Measurements from ENCODE around the gene PHLDA2.
"Not testable (repeated sequence)": the region's sequence is repeated elsewhere in the genome, so short reads cannot be mapped to it uniquely, and the experiment has no call there.

Gene PHLDA2

DNA sequence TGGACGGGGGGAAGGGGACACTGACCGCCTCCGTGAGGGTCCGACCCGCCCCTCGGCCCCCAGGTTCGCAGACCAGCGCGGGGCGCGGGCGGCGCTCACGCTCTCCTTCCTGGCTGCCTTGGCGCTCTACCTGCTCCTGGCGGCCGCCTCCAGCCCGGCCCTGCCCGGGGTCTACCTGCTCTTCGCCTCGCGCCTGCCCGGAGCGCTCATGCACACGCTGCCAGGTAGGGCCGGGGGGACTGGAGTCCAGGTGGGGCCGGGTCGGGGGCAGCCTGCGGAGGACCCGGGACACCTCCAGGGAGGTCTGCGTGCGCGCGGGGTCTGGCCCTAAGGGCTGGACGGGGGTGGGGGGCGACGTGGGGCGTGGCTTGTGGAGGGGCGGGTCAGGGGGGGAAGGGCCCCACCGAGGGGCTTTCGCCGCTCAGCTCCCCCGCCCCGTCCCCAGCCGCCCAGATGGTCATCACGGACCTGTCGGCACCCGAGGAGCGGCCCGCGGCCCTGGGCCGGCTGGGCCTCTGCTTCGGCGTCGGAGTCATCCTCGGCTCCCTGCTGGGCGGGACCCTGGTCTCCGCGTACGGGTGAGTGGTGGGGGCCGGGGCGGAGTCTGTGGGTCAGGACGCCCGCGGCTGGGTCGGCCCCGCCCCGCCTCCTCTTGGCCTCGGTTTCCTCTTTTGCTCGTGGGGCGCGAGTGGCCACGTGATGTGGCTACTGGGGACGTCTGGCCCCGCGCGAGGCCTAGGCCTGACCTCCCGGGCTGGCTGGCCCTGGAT is 19.9 kb downstream of the PHLDA2 start:
- in situ Hi-C loops (cut with HindIII; ENCODE audit: low pct_ligation_motif_present, low sequenced_read_pairs), result no loop called here
- TF ChIP-seq, protein P1, sequence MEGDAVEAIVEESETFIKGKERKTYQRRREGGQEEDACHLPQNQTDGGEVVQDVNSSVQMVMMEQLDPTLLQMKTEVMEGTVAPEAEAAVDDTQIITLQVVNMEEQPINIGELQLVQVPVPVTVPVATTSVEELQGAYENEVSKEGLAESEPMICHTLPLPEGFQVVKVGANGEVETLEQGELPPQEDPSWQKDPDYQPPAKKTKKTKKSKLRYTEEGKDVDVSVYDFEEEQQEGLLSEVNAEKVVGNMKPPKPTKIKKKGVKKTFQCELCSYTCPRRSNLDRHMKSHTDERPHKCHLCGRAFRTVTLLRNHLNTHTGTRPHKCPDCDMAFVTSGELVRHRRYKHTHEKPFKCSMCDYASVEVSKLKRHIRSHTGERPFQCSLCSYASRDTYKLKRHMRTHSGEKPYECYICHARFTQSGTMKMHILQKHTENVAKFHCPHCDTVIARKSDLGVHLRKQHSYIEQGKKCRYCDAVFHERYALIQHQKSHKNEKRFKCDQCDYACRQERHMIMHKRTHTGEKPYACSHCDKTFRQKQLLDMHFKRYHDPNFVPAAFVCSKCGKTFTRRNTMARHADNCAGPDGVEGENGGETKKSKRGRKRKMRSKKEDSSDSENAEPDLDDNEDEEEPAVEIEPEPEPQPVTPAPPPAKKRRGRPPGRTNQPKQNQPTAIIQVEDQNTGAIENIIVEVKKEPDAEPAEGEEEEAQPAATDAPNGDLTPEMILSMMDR (IDR thresholded peaks at IDR 0.05; ENCODE audit: low read depth, low read length, missing control alignments), result no peak

DNA sequence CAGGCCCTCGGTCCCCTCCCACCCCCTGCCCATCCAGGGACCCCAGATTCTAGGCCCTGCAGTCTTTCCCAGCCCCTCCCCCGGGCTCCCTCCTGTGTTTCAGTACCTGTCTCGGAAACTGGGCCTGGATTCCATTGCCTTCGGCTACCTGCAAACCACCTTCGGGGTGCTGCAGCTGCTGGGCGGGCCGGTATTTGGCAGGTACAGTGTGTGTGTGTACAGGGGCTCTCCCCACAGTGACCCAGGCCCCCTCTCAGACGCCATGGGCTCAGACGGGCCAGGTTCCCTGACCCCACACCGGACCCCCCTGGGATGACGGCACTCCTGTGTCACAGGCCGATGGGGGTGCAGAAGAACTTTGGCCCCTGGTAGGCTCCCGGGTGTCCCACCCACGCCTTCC is 21.1 kb downstream of the PHLDA2 start:
- in situ Hi-C loops (cut with HindIII; ENCODE audit: low pct_ligation_motif_present, low sequenced_read_pairs), result no loop called here
- no peak overlapping the region for H3K27ac ChIP-seq
- TF ChIP-seq, protein P1 (IDR thresholded peaks at IDR 0.05; ENCODE audit: low read depth, low read length, missing control alignments), result no peak

More for the DNA sequence above, 19.9 kb downstream of the PHLDA2 start:
- Histone ChIP-seq H3K36me3 (replicated peaks) (no peaks in the 10 kb centered on the region), H3K27me3 (replicated peaks) (no peaks in the 10 kb centered on the region), H3K4me3 (ENCODE audit: low read depth, low read length) (no peak overlapping the region), H3K27ac (no peak overlapping the region)
- DNase-seq, result no peak

DNA sequence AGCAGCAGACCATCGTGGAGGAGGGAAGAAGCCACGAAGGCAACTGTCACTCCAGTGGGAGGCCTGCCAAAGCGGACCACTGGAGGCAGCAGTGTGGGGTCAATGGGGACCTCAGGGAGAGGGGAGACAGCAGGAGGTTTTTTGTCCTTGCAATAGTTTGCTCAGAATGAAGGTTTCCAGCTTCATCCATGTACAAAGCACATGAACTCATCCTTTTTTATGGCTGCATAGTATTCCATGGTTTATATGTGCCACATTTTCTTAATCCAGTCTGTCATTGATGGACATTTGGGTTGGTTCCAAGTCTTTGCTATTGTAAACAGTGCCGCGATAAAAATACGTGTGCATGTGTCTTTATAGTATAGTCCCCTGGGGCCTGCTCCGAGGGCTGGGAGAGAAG is 23.9 kb downstream of the PHLDA2 start:
- in situ Hi-C loops (cut with HindIII; ENCODE audit: low pct_ligation_motif_present, low sequenced_read_pairs); DNase-seq; H3K27me3 ChIP-seq (replicated peaks); H3K4me3 ChIP-seq (ENCODE audit: low read depth, low read length); H3K27ac ChIP-seq; H3K36me3 ChIP-seq (replicated peaks): not testable (repeated sequence)

More for the DNA sequence above, 21.1 kb downstream of the PHLDA2 start:
- Histone ChIP-seq H3K4me3 (ENCODE audit: low read depth, low read length) (no peak overlapping the region), H3K27me3 (replicated peaks) (no peaks in the 10 kb centered on the region), H3K36me3 (replicated peaks) (no peaks in the 10 kb centered on the region)
- no peak for DNase-seq

DNA sequence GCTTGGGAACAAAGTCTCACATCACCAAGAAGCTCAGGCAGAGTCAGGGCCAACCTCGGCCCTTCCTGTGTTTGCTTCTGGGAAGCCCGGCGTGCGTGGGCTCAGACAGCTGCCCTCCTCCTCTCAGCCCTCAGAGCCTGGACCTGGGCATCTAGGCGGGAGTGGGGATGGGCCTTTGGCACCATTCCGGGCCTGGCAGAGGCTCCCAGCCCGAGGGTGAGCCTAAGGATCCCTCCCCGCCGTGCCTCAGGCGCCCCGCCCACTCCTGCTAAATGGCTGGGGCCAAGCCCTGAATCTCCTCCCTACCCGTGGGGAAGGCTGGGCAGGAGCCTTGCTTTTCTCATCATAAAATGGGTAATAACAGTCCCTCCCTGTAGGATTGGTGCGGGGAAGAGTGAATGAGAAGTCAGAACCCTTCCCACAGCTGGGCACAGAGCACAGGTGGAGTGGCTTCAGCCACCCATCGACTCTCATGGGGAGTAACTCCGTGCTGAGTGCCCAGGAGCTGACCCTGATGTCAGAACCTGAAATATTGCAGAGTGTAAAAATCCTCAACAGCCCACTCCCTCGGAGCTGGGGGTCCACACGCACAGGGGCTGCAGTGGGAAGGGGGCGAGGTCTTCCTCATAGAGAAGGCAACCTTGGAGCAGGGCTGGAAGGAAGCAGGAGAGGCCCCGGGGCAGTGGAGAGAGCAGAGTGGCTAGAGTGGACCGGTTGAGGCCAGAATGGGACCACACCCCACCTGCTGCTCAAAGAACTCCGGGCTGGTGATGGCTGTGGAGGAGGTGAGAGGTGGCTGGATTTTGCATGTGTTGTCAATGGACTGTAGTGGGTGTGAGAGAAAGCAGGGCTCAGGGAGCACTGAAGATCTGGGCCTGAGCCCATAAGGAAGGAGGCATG is 24.8 kb downstream of the PHLDA2 start:
- H3K4me3 ChIP-seq (ENCODE audit: low read depth, low read length), result no peak overlapping the region
- no peaks in the 10 kb centered on the region for H3K36me3 ChIP-seq (replicated peaks)
- no peaks in the 10 kb centered on the region for H3K27me3 ChIP-seq (replicated peaks)
- TF ChIP-seq, protein P1 (IDR thresholded peaks at IDR 0.05; ENCODE audit: low read depth, low read length, missing control alignments), result no peak
- in situ Hi-C loops (cut with HindIII; ENCODE audit: low pct_ligation_motif_present, low sequenced_read_pairs), result no loop called here
- DNase-seq, result no peak
- H3K27ac ChIP-seq, result no peak overlapping the region

DNA sequence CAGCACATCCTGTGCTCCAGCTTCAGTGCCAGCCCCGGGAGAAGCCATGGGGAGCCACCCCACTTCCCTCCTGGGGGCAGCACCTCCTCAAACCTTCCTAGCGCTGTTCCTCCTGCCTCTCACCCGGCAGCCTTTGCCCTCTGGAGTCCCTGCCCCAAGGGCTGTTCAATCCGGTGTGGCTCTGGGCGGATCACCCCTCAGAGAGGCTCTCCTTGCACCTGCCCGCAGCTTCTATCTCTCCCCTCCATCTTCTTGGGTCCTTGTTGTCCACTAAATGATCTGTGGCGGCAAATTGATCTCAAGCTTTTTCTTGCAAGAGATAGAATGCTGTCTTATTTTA is 25.6 kb downstream of the PHLDA2 start:
- no peak overlapping the region for H3K27ac ChIP-seq

More for the DNA sequence above, 25.6 kb downstream of the PHLDA2 start:
- DNase-seq, result no peak
- no peaks in the 10 kb centered on the region for H3K36me3 ChIP-seq (replicated peaks)
- H3K27me3 ChIP-seq (replicated peaks), result no peaks in the 10 kb centered on the region
- in situ Hi-C loops (cut with HindIII; ENCODE audit: low pct_ligation_motif_present, low sequenced_read_pairs), result no loop called here
- TF ChIP-seq, protein P1 (IDR thresholded peaks at IDR 0.05; ENCODE audit: low read depth, low read length, missing control alignments), result no peak
- no peak overlapping the region for H3K4me3 ChIP-seq (ENCODE audit: low read depth, low read length)

Data from brain microvascular endothelial cell (primary cell).